K562 (cell line): Measurements from ENCODE around the gene ZCCHC3. TPM values are rescaled to one million over a fixed set of nuclear protein-coding genes. Genes with fewer than 3 reads are reported as not detected.

ENCODE experiments used
- ARID1B ChIP-seq: fragments of 450-650 bp; IDR thresholded peaks from 2 replicates; pipeline ENCODE4 v1.6.1; 2016; ENCODE audit warnings: antibody characterized with exemption, mild to moderate bottlenecking, inconsistent platforms
- ARID2 ChIP-seq: fragments of 450-650 bp; IDR thresholded peaks from 2 replicates; pipeline ENCODE4 v1.6.1; 2017; ENCODE audit warnings: antibody characterized with exemption, mild to moderate bottlenecking
- BRCA1 ChIP-seq, 2 experiments: fragments of 450-650 bp in 1 of 2; sonication (generic) in 1 of 2; formaldehyde crosslinking in 1 of 2; IDR thresholded peaks; 2 replicates each; pipeline versions ENCODE4 v1.5.0 to v1.6.1; 2017 to 2020; ENCODE audit warnings: mild to moderate bottlenecking in 1 of 2, missing genetic modification reagents in 1 of 2
- EGR1 ChIP-seq: fragments of 450-650 bp; conservative IDR thresholded peaks from 2 replicates; pipeline ENCODE4 v1.6.1; 2017; ENCODE audit warnings: mild to moderate bottlenecking
- ESRRA ChIP-seq: fragments of 450-650 bp; IDR thresholded peaks from 2 replicates; pipeline ENCODE4 v1.6.1; 2014; ENCODE audit warnings: low read depth, mild to moderate bottlenecking, moderate library complexity, borderline replicate concordance
- FOXA1 ChIP-seq: fragments of 450-650 bp; IDR thresholded peaks from 2 replicates; pipeline ENCODE4 v1.6.1; 2016; ENCODE audit warnings: mild to moderate bottlenecking, borderline replicate concordance
- HMGN3 ChIP-seq: IDR thresholded peaks from 2 replicates; pipeline ENCODE4 v1.6.1; 2011; ENCODE audit warnings: borderline replicate concordance, low read depth, mild to moderate bottlenecking, mixed read lengths, low read length; ENCODE audit not compliant: insufficient read length; ENCODE audit errors: extremely low read depth
- HOXB6 ChIP-seq: fragments of 250-450 bp; sonication (Bioruptor Pico); IDR thresholded peaks from 2 replicates; pipeline ENCODE4 v1.5.1; 2022; ENCODE audit warnings: mild to moderate bottlenecking, borderline replicate concordance
- LCOR ChIP-seq: sonication (generic); formaldehyde crosslinking; IDR thresholded peaks from 2 replicates; pipeline ENCODE4 v1.8.0; 2022; ENCODE audit warnings: mild to moderate bottlenecking, missing genetic modification reagents
- PYGO2 ChIP-seq: fragments of 450-650 bp; IDR thresholded peaks from 2 replicates; pipeline ENCODE4 v1.6.1; 2016; ENCODE audit warnings: mild to moderate bottlenecking, missing genetic modification characterization, moderate library complexity, missing compliant biosample characterization
- RNF219 ChIP-seq: fragments of 250-450 bp; sonication (Bioruptor Pico); IDR thresholded peaks from 2 replicates; pipeline ENCODE4 v1.5.0; 2022; ENCODE audit warnings: mild to moderate bottlenecking
- THAP12 ChIP-seq: fragments of 250-450 bp; sonication (Bioruptor Pico); IDR thresholded peaks from 2 replicates; pipeline ENCODE4 v1.9.0; 2021; ENCODE audit warnings: mild to moderate bottlenecking, inconsistent platforms
- TSC22D4 ChIP-seq: fragments of 450-650 bp; IDR thresholded peaks from 2 replicates; pipeline ENCODE4 v1.6.1; 2016; ENCODE audit warnings: missing genetic modification characterization, missing biosample characterization, control low read depth
- ZHX1 ChIP-seq: fragments of 150-350 bp; conservative IDR thresholded peaks from 2 replicates; pipeline ENCODE4 v1.6.1; 2014; ENCODE audit warnings: low read length
- ZNF134 ChIP-seq: fragments of 250-450 bp; sonication (Bioruptor Pico); conservative IDR thresholded peaks from 2 replicates; pipeline ENCODE4 v1.4.0; 2020
- ZNF586 ChIP-seq: fragments of 450-650 bp; formaldehyde crosslinking; conservative IDR thresholded peaks from 2 replicates; pipeline ENCODE4 v1.4.0; 2020; ENCODE audit warnings: mild to moderate bottlenecking, moderate library complexity
- ZNF740 ChIP-seq, 3 experiments: fragments of 200-800 bp in 1 of 3; sonication (Bioruptor generic) in 1 of 3; sonication (generic) in 1 of 3; formaldehyde crosslinking in 1 of 3; IDR thresholded peaks; 2 replicates each; pipeline versions ENCODE4 v1.6.1 to v1.8.0; 2016 to 2022; ENCODE audit warnings: mild to moderate bottlenecking in 2 of 3, missing compliant biosample characterization in 2 of 3, missing genetic modification characterization in 2 of 3, missing genetic modification reagents in 1 of 3
- polyA plus RNA-seq, 8 experiments: library from polyadenylated mRNA; depleted of rRNA in 4 of 8; stranded (reverse) in 5 of 8; unstranded in 3 of 8; fragments of >200 nt; fragmentation: Nextera tagmentation in 2 of 8; fragmentation: Illumina TruSeq in 1 of 8; extraction: Ambion mirVana in 2 of 8; extraction: Trizol in 1 of 8; gene quantifications; 2 replicates each; pipeline versions ENCODE4 v1.2.1 to v1.2.3, GENCODE V29; 2011 to 2014; ENCODE audit warnings: inconsistent platforms in 1 of 8, missing spikeins in 1 of 8
- total RNA-seq, 7 experiments: library from RNA; depleted of rRNA in 6 of 7; stranded (reverse); fragments of >200 nt in 6 of 7; fragmentation: Illumina TruSeq in 2 of 7; extraction: Trizol in 2 of 7; gene quantifications; 2 replicates each; pipeline versions ENCODE4 v1.2.1 to v1.2.3, GENCODE V29; 2011 to 2021; ENCODE audit warnings: low replicate concordance in 1 of 7

ZCCHC3 gene
- total and polyA plus RNA-seq, 9 of the 15 experiments (the other 6 are each of a cell fraction or from before 2014, with no cell fraction given) = 2.8 to 23.3 (median 16.5) TPM

GRCh38 chr20:347640-348484 is 50.5 kb downstream of the ZCCHC3 start (continued):
- no peak for TF ChIP-seq THAP12 (CRISPR knock-in tag)
- TF ChIP-seq ZNF134 = no peak
- peak; percentile 51; the same call in 1 of the 2 replicates for TF ChIP-seq LCOR
- no peak for TF ChIP-seq BRCA1 (IDR thresholded peaks at IDR 0.05)
- TF ChIP-seq BRCA1 (CRISPR knock-in tag; IDR thresholded peaks at IDR 0.05) = no peak
- no peak for TF ChIP-seq ZNF586 (CRISPR knock-in tag)
- TF ChIP-seq ZHX1 = no peak
- TF ChIP-seq EGR1 = peak; percentile 85
- TF ChIP-seq HMGN3 = peak; percentile 47
- TF ChIP-seq ARID2 = 0 out of 2 replicates have a peak, but pooled peaks have one; percentile 62
- peak; percentile 77; the same call in 1 of the 2 replicates for TF ChIP-seq ARID1B
- 0 out of 2 replicates have a peak, but pooled peaks have one; percentile 18 for TF ChIP-seq ZNF740 (CRISPR knock-in tag; IDR thresholded peaks at IDR 0.05)
- TF ChIP-seq ZNF740 (tag; IDR thresholded peaks at IDR 0.05) = no peak
- no peak for TF ChIP-seq FOXA1
- no peak for TF ChIP-seq RNF219 (CRISPR knock-in tag)
- no peak for TF ChIP-seq HOXB6 (CRISPR knock-in tag)
- no peak for TF ChIP-seq TSC22D4 (tag)
- TF ChIP-seq ESRRA = peak; percentile 100
- TF ChIP-seq PYGO2 (tag) = no peak
